Motor neuron (in vitro differentiated cells): Measurements from ENCODE around the gene KRT77. TPM values are rescaled to one million over a fixed set of nuclear protein-coding genes. Genes with fewer than 3 reads are reported as not detected.
A peak's percentile ranks its signal among the peaks of the same experiment; 100 is the strongest.
"Not testable (repeated sequence)": the region's sequence is repeated elsewhere in the genome, so short reads cannot be mapped to it uniquely, and the experiment has no call there.

Source experiments
- ATAC-seq, 8 experiments: fragments of 200-7000 bp; cut with Tn5 transposase; replicated peaks in 6 of 8; 2 replicates each; pipeline ENCODE4 v1.8.0; 2021; ENCODE audit warnings: mild to moderate bottlenecking in 8 of 8, moderate library complexity in 8 of 8
- H3K27ac ChIP-seq, 2 donors: fragments of 250-450 bp; sonication (Bioruptor Pico); 2 replicates each; pipeline ENCODE4 v1.9.0; 2021; ENCODE audit warnings: antibody characterized with exemption in 2 of 2, mild to moderate bottlenecking in 2 of 2, moderate library complexity in 1 of 2
- H3K4me1 ChIP-seq, 2 donors: fragments of 250-450 bp; sonication (Bioruptor Pico); replicated peaks in 1 of 2; 2 replicates each; pipeline ENCODE4 v1.6.1; 2021; ENCODE audit warnings: antibody characterized with exemption in 2 of 2, mild to moderate bottlenecking in 2 of 2, moderate library complexity in 1 of 2
- H3K4me3 ChIP-seq, 5 donors: fragments of 250-450 bp; sonication (Bioruptor Pico); 2 replicates each; pipeline ENCODE4 v1.9.0; 2021; ENCODE audit warnings: antibody characterized with exemption in 5 of 5, mild to moderate bottlenecking in 5 of 5, moderate library complexity in 4 of 5
- WGBS, 10 experiments: fragments of 450-650 bp; shearing (Covaris generic); methylation state at CpG; one replicate each; pipeline ENCODE4 v1.0.0; 2022; 5-methylcytosine and 5-hydroxymethylcytosine counted together
- in situ Hi-C, 9 experiments: fragments of 400-800 bp; cut with MboI; loops; one replicate each; pipeline ENCODE4 v1.15.0; 2021; ENCODE audit warnings: low sequenced_read_pairs in 9 of 9, low pct_unique_long_range_greater_than_20kb in 2 of 9; ENCODE audit not compliant: unreplicated experiment in 9 of 9
- total RNA-seq, 8 experiments: library from RNA; unstranded; fragments of 300-600 nt; gene quantifications; 2 replicates each; pipeline versions ENCODE4 v1.2.3 to v1.2.4, GENCODE V29; 2022

KRT77 gene
- total RNA-seq: under 1 TPM in 4 of 8 experiments, not detected in 4; 0.09 to 0.38 (median 0.21) TPM

DNA sequence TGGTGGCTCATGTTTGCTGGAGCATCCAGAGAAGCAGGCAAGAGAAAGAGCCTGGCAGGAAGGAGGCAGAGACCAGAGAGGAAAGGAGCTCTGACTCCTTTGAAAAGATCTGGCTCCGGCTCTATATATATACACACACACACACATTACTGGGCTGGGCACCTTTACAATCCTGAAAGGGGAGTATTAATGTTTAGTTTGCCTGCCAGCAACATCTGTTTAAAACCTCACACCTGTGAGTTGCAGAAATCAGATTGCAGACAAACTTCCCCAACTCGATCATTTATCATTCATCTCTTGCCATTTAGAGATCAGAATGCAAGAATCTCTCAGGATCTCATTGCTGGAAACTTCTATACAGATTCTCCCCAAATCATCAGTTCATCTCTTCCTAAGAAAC is at the start of gene KRT77:
TSS of gene KRT77 (minus strand) at position 101 of the 400 bp plus-strand sequence. CDS start at position 11, 90 bp downstream.
- in situ Hi-C loops: no loop called here
- WGBS, 10 experiments: 59 to 89% (median 69%) methylated on average over 2 of the region's 2 CpGs; no CpG with 5 or more reads in 7 of the 10 experiments
- Histone ChIP-seq H3K27ac (no peak within 1 kb of the TSS), H3K4me3 (no peak within 1 kb of the TSS), H3K4me1 (no peaks in the 10 kb centered on the region)
- ATAC-seq: no peak

DNA sequence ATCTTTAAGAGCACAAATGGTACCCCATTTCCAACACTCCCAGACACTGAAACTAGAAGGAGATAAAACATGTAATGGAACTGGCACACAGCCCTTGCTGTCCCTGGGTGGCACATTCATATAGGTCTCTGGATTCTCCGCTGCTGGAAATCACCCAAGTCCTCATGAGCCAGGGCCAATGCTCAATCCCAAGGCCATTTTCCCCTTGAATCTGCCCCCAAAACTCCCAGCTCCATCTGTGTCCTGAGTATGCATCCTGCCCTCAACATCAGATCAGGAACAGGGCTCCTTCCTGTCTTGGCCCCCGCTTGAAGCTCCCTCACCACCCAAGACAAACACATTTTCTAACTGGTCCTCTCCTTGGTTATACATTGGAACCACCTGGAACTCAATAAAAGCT is 49.2 kb upstream of the KRT77 start:
- WGBS, 10 experiments: 0 to 60% (median 30%) methylated on average over 1 to 2 of the region's 2 CpGs; no CpG with 5 or more reads in 5 of the 10 experiments
- Histone ChIP-seq H3K27ac (no peak overlapping the region), H3K4me3 (no peak overlapping the region), H3K4me1 (no peaks in the 10 kb centered on the region)
- in situ Hi-C loops: no loop called here
- ATAC-seq: no peak

DNA sequence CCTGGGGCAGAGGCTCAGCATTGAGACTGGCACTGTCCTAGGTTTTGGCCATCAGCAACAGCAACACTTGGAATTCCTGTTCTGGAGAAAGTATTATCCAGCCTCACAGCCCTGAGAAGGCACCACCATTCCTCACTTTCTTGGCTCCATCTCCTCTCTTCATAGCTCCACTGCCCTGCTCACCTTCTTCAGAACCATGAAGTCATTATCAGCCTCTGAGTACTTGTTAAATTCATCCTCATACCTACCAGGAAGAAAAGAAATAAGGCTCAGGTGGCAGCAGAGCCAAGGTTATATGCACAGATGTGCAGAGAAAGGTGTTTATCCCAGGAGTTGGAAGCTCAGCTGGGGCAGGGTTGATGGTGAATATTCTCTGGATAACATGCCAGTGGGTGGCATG is 48.5 kb upstream of the KRT77 start:
- no peak overlapping the region for H3K27ac ChIP-seq
- no peak for ATAC-seq
- no peak overlapping the region for H3K4me3 ChIP-seq
- in situ Hi-C loops: no loop called here
- H3K4me1 ChIP-seq: no peaks in the 10 kb centered on the region

DNA sequence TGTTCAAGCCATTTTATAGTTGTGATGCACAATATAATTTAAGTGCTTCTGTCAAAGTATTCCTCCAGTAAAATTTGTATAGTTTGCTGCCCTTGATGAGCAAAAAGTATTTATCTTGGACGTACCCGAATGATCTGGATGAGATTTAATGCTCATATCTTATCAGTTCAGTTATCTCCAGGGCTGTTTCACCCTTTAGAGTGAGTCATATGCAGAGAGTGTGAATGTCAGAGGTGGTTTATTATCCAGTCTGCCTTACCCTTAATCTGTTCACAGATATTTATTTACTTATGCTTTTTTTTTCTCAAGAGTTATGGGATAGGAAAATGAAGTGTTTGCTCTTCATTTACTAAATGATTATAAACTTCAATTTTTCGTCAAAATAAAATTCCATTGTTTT is 47.2 kb upstream of the KRT77 start:
- in situ Hi-C loops, H3K4me1 ChIP-seq, H3K4me3 ChIP-seq, H3K27ac ChIP-seq: not testable (repeated sequence)
- 8 to 83% (median 33%) methylated on average over 1 to 3 of the region's 3 CpGs for WGBS, 10 experiments
- peak in 2 of 8 experiments; percentile 35 to 45 for ATAC-seq

DNA sequence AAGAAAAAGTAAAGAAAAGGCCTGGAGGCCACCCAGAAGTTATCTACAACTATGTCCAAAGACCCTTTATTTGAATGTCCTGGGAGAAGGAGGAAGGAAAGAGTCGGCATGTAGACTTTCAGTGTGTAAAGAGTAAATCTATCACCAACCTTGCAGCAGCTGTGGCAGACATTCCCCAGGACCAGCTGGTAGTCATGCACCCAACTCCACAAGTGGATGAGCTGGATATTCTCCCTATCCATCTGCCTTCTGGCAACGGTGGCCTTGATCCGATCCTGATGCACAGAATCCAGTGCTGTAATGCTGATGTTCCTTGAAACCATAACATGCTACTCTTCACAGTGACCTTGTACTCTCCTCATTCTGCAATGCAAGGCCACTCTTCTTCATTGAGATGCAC is 46.5 kb upstream of the KRT77 start:
- Histone ChIP-seq H3K4me1 (no peaks in the 10 kb centered on the region), H3K27ac (no peak overlapping the region), H3K4me3 (no peak overlapping the region)
- in situ Hi-C loops: no loop called here
- ATAC-seq: peak in 1 of 8 experiments; percentile 37
- 0 to 80% (median 44%) methylated on average over 1 to 3 of the region's 3 CpGs; no CpG with 5 or more reads in 3 of the 10 experiments for WGBS, 10 experiments

DNA sequence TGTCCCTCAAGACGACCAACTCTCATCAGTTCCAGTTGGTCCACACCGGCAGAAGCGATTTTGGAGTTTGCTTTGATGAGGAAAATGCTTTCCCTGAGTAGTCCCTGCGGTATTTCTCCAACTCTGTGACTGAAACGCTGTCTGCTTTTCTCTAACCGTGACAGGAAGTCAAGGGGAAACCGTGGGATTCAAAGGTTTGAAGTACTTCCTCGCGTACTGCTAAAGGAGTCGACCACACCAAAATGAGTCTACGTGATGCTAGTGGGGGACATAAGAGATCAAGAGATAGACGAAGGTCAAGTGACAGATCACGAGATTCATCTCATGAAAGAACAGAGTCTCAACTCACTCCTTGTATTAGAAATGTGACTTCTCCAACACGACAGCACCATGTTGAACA is 45.3 kb upstream of the KRT77 start:
- ATAC-seq: no peak
- Histone ChIP-seq H3K4me1 (no peaks in the 10 kb centered on the region), H3K4me3 (no peak overlapping the region), H3K27ac (no peak overlapping the region)
- 20 to 83% (median 65%) methylated on average over 1 to 14 of the region's 14 CpGs; no CpG with 5 or more reads in 2 of the 10 experiments for WGBS, 10 experiments
- in situ Hi-C loops: no loop called here

DNA sequence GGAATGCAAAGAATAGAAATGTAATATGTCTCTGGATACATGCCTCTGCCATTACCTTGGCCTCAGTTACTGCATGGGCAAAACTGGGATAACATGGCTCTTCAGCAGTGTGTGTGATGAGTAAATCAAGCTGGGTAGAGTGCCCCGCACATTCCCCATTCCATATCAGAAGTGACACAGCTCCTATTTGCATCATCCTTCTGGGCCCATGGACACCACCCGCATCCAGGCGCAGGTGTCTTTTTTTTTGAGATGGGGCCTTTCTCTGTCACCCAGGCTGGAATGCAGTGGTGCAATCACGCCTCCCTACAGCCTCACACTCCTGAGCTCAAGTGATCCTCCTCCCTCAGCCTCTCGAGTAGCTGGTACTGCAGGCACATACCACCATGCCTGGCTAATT is 42.2 kb upstream of the KRT77 start:
- no peak for ATAC-seq
- H3K4me3 ChIP-seq: no peak overlapping the region
- in situ Hi-C loops: no loop called here
- no peaks in the 10 kb centered on the region for H3K4me1 ChIP-seq
- H3K27ac ChIP-seq: no peak overlapping the region
- 20 to 89% (median 55%) methylated on average over 1 to 4 of the region's 5 CpGs; no CpG with 5 or more reads in 5 of the 10 experiments for WGBS, 10 experiments

DNA sequence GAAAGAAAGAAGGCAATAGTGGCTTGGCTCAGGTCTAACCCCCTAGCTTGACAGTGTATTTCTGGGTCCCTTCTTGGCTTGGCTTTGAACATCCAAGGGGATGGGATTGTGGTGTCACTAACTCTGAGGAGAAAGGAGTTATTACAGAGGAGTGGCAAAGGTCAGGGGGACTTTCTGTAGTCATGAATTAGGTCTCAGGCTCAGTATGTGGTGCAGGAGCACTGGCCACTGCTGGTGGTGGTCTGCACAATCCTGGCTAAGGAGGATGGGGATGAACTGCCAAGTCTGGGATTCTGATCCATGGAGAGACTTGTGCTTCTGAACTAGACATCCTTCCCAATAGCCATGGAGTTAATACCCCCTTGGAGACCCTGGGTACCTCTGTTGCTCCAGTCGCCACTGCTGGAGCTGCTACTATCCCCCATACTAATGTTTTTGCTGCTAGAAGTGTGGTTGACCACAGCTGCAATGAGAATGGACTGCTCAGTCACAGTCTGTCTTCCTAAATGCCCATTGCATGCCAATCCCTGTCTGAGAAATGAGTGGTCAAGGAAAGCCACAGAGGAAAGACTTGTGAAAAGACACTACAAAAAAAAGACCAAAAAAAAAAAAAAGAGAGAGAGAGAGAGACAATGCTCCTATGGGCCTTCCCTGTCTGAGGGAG is 41.3 kb upstream of the KRT77 start:
- in situ Hi-C loops: no loop called here
- H3K4me3 ChIP-seq: no peak overlapping the region
- WGBS, 10 experiments: 0 to 40% (median 20%) methylated on average over 1 of the region's 1 CpG; no CpG with 5 or more reads in 7 of the 10 experiments
- H3K4me1 ChIP-seq: no peaks in the 10 kb centered on the region
- H3K27ac ChIP-seq: no peak overlapping the region
- no peak for ATAC-seq

DNA sequence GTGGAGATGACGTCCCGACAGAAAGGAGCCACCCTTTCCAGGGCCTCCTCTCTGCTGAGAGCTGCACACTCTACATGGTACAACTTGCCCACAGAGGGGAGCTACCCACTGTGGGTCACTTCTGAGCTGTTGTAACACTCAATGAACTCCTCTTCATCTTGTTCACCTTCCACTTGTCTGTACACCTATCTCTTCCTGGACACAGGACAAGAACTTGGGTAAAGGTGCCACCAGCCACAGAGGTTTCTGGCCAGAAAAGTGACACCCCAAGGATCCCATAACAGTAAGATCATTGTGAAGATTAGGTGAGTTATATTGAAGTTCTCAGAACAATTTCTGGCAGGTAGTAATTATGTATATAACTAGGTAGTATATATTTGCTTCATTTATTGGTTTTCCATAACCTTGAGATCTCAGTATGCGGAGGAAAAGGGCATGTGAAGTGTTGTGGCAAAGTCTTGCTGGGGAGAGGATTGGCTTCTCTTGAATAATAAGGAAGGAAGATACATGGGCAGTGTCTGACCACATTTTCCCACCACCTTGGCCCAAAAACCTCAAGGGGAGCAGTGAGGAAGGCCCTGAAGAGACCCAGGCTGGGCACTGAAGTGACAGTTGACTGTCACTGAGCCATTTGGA is 39.6 kb upstream of the KRT77 start:
- no peak for ATAC-seq

DNA sequence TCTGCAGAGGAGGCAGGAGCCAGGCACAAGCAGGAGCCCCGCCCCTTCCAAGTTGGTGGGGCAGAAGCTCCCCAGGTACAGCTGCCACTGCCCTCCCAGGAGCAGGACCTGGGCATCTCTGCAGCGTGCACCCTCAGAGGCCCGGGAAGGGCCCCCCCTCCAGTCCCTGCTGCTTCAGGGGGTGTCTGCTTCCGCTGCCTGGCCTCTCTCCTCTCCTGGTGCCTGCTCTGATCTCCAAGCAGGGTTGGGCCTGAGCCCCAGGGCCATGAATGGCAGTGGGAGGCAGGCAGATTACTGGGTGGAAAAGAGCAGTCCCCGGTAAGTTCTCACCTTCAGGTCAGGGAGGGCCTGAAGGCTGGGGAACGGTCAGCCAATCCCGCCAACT is 38.9 kb upstream of the KRT77 start:
- ATAC-seq: no peak

More for the DNA sequence above, 39.6 kb upstream of the KRT77 start:
- in situ Hi-C loops: no loop called here
- WGBS, 10 experiments: 13 to 63% (median 50%) methylated on average over 1 of the region's 3 CpGs; no CpG with 5 or more reads in 5 of the 10 experiments
- Histone ChIP-seq H3K4me1 (no peaks in the 10 kb centered on the region), H3K4me3 (no peak overlapping the region), H3K27ac (no peak overlapping the region)

DNA sequence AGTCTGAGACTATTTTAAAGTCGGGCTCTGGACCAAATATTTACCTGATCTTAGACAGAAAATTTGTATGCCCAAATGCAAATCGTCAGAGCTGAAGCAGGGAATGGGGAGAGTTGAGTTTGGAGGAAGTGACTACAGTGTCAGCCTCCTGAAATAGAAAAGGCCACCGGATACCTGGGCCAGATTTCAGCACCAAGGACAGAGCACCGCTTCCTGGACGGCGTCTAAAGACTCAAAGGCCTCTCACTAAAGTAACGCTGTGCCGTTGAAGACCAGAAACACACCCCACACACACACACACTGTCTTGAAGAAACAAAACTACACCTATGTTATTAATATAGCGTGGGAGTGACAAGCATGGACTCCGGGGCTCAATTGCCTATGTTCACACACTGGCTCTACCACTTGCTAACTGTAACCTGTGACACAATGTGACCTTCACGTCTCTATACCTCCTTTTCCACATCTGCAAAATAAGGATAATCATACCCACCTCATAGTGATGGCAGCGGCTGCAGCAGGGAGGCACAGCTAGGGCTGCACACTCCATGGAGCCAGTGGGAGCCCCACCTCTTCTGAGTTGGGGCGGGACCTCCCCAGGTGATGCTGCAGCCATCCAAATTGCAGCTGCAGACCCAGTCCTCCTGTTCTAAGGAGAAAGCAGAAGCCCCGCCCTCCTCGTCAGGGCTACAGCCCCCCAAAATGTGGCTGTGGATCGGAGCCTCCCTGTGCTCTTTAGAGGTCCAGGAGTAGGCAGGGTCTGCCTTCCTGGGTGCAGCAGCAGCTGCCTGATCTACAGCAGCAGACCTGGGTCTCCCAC is 38.3 kb upstream of the KRT77 start:
- ATAC-seq: peak in 2 of 8 experiments; percentile 54 to 65
- Histone ChIP-seq H3K4me3 (no peak overlapping the region), H3K27ac (no peak overlapping the region), H3K4me1 (no peaks in the 10 kb centered on the region)
- 0 to 11% (median 7%) methylated on average over 3 to 11 of the region's 16 CpGs for WGBS, 10 experiments
- in situ Hi-C loops: no loop called here

More for the DNA sequence above, 38.9 kb upstream of the KRT77 start:
- Histone ChIP-seq H3K4me3 (no peak overlapping the region), H3K27ac (no peak overlapping the region), H3K4me1 (no peaks in the 10 kb centered on the region)
- WGBS, 10 experiments: 0 to 90% methylated on average over 1 to 3 of the region's 7 CpGs; no CpG with 5 or more reads in 8 of the 10 experiments
- in situ Hi-C loops: no loop called here

DNA sequence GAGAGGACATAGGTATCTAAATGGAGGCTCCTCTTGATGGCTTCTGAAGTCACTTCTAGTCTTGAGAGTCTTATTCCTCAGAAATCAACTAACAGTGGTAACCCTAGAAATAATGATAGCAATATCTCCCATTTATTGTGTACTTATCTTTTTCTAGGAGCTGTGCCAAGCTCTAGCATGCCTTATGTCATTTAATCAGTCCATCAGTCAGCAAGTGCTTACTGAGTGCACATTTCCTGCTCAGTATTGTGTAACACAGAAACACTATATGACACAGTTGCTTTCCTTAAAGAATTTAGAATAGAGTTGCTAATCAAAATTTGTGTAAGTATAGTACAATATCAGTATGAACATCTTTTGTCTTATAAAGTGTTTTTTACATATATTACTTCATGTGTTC is 37.3 kb upstream of the KRT77 start:
- ATAC-seq: no peak
- Histone ChIP-seq H3K4me1 (no peaks in the 10 kb centered on the region), H3K27ac (no peak overlapping the region), H3K4me3 (no peak overlapping the region)
- in situ Hi-C loops: no loop called here

DNA sequence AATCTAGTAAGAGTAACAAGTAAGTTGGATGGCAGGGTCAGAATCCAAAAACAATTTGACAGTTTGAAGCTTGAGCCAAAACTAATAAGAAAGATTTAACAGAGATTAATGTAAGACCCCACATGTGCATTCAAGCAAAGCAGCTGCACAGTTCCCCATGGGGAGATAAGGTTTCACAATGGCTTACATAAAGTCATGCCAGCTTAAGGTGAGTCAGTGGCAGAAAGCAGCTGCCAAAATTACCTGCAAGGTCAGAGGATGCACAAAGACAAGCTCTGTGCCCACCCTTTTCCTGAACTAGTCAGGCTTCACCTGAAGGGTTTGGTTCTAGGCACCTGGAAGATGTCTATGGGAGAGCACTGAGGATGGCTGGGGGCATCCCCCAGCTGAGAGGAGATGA is 36.6 kb upstream of the KRT77 start:
- in situ Hi-C loops: no loop called here
- H3K4me1 ChIP-seq: no peaks in the 10 kb centered on the region
- ATAC-seq: no peak
- no peak overlapping the region for H3K27ac ChIP-seq
- H3K4me3 ChIP-seq: no peak overlapping the region
